Activated T-cell treated with anti-CD3 and anti-CD28 coated beads, Interleukin-2, amount 50 U/mL, for 4 hours (primary cell): ENCODE data around the gene TMC3. TPM values are rescaled to one million over a fixed set of nuclear protein-coding genes. Genes with fewer than 3 reads are reported as not detected.

ENCODE experiments used
- ATAC-seq, 2 donors: fragments of 200-7000 bp; cut with Tn5 transposase; one replicate each; pipeline ENCODE4 v1.10.0; 2021
- DNase-seq: peaks from one replicate; pipeline ENCODE4 v3.0.0-alpha.2; 2020
- H3K27me3 Mint-ChIP-seq: one replicate; pipeline ENCODE4 v1.8.0; 2021; ENCODE audit warnings: low read depth, mixed read lengths
- H3K36me3 Mint-ChIP-seq: one replicate; pipeline ENCODE4 v1.8.0; 2022; ENCODE audit warnings: mixed read lengths; ENCODE audit not compliant: insufficient read depth
- H3K4me1 Mint-ChIP-seq: one replicate; pipeline ENCODE4 v1.8.0; 2021; ENCODE audit warnings: low read depth, mixed read lengths
- H3K4me3 Mint-ChIP-seq: one replicate; pipeline ENCODE4 v1.8.0; 2021; ENCODE audit warnings: mild to moderate bottlenecking, moderate library complexity, mixed read lengths
- H3K9me3 Mint-ChIP-seq: one replicate; pipeline ENCODE4 v1.8.0; 2021; ENCODE audit warnings: mixed read lengths
- total RNA-seq, 3 donors: library from RNA; stranded (reverse); gene quantifications; one replicate each; pipeline ENCODE4 v1.2.1, GENCODE V29; 2021

TMC3 gene
- total RNA-seq, 3 donors from 2014 or later = not detected

DNA sequence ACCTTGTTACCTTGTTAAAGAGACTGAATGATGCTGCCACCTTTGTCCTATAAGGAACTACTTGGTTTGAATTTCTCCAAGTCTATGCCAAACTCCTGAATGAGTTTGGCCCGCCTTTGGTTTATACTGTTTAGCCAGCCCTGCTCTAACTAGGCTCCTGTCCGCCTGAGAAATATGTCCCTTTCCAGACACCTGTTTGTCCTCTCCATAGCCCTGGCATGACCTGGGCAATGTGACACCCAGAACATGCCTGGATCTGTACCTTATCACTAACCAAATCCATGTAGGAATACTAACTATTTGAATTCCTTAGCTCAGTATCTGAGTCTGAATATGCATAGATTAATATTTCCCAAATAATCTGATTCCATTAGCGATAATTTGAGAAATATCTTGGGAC lies 24.4 kb upstream of the TMC3 start:
- DNase-seq (no peak), ATAC-seq (no peak)
- Mint-ChIP-seq H3K4me3 (no peak overlapping the region), H3K4me1 (peaks cover 4% of the 10 kb centered on the region), H3K9me3 (no peaks in the 10 kb centered on the region), H3K36me3 (no peaks in the 10 kb centered on the region), H3K27me3 (no peaks in the 10 kb centered on the region)

DNA sequence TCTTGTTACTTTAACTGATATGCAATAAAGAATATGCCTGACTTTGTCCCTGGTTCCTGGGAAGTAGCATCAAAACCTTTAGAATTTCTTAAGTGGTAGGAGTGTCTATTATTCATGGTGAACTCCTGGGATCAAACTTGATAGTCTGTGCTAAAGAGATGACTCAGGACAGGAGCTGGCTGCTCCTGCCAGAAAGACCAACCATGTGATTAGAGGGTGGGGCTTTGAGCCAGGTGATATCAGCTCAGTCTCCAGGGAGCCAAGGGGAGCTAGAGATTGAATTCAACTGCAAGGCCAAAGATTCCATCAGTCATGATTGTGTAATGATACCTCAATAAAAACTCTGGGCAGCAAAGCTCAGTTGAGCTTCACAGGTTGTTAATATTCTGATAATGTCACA lies 20.6 kb upstream of the TMC3 start:
- Mint-ChIP-seq H3K4me1 (no peaks in the 10 kb centered on the region), H3K4me3 (no peak overlapping the region), H3K27me3 (no peaks in the 10 kb centered on the region), H3K9me3 (no peaks in the 10 kb centered on the region), H3K36me3 (no peaks in the 10 kb centered on the region)
- DNase-seq (no peak), ATAC-seq (no peak)

- ATAC-seq (no peak), DNase-seq (no peak)
Measured at GRCh38 chr15:81391657-81392056, 17.6 kb upstream of the TMC3 start.

DNA sequence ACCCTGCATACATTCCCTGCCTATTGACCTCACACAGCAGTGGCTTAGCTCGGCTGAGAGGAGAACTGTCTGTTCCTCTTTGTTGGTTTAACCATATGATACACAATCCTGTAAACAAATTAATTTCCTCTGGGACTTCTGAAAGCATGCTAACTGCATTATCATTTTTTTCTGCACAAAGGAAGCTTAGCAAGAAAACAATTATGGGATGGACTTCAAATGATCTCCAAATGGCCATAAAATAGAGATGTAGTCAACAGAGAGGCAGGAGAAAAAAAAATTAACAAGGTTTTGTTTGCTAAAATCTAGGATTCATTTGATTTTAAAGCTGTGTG lies 14.4 kb upstream of the TMC3 start:
- DNase-seq (no peak), ATAC-seq (no peak)
- H3K4me1 Mint-ChIP-seq = peaks cover 3% of the 10 kb centered on the region
- peaks cover 2% of the 10 kb centered on the region for H3K27me3 Mint-ChIP-seq
- peaks cover 1% of the 10 kb centered on the region for H3K36me3 Mint-ChIP-seq
- no peak overlapping the region for H3K4me3 Mint-ChIP-seq
- no peaks in the 10 kb centered on the region for H3K9me3 Mint-ChIP-seq

More at GRCh38 chr15:81391657-81392056, 17.6 kb upstream of the TMC3 start:
- Mint-ChIP-seq H3K27me3 (no peaks in the 10 kb centered on the region), H3K4me1 (no peaks in the 10 kb centered on the region), H3K4me3 (no peak overlapping the region), H3K9me3 (no peaks in the 10 kb centered on the region), H3K36me3 (no peaks in the 10 kb centered on the region)

DNA sequence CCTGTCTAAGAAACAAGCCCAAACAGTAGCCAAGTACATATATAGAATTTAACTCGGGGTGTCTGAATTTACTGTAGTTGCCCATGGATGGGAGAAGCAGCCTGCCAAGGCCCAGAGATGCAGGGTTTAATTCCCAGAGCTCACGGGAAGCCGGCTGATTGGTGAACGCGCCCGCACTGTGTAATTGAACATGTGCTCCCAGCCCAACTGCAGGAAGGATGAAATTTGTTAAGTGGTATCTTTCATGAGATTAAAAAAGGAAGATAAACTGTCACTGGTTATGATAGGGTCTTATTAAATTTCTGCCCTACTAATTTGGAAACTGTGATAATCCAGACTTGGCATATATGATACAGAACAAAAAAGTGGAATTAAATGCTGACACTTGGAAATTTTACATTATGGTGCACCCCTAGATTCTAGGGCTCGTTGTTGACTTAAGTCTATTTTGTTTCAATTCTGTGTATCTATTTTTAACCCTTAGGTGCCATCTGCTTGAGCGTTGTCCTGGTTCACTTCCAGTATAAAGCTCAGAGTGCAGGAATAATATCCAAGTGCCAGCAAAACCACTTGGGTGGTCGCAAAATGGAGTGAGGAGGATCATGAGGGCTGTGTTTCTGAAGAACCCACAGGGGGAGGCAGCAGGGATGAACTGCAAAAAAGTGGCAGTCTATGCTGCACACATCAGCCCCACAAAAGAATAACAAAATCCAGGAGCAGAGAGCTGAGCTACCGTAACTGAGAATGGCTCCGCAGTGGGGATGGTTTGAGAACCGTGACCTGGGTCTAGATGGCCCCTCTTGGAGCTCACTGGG lies 13.8 kb upstream of the TMC3 start:
- DNase-seq (no peak), ATAC-seq (no peak)
- H3K4me3 Mint-ChIP-seq = no peak overlapping the region
- H3K9me3 Mint-ChIP-seq = no peaks in the 10 kb centered on the region
- peaks cover 1% of the 10 kb centered on the region for H3K36me3 Mint-ChIP-seq
- peaks cover 3% of the 10 kb centered on the region for H3K4me1 Mint-ChIP-seq
- peaks cover 2% of the 10 kb centered on the region for H3K27me3 Mint-ChIP-seq

GRCh38 chr15:81386947-81387346 lies 12.9 kb upstream of the TMC3 start:
- Mint-ChIP-seq H3K36me3 (peaks cover 1% of the 10 kb centered on the region), H3K4me3 (no peak overlapping the region), H3K27me3 (peaks cover 2% of the 10 kb centered on the region), H3K4me1 (peaks cover 3% of the 10 kb centered on the region), H3K9me3 (no peaks in the 10 kb centered on the region)
- DNase-seq = no peak
- no peak for ATAC-seq

DNA sequence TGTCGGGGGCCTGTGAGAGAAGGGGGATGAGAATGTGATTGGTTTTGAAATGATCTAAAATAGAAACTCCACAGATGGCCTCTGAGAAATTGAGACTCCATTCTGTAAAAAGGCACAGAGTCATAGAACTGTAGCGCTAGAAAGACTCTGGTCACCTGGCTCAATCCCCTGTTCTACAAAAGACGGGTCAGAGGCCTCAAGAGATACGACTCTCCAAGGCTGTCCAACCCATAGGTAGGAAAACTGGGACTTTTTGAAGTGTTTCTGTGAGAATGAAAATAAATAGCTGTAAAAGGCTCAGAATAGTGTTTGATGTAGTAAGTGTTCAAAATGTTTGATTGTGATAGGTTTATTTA lies 11.7 kb upstream of the TMC3 start:
- ATAC-seq (no peak), DNase-seq (no peak)
- Mint-ChIP-seq H3K36me3 (peaks cover 1% of the 10 kb centered on the region), H3K27me3 (peaks cover 2% of the 10 kb centered on the region), H3K4me1 (peaks cover 3% of the 10 kb centered on the region), H3K4me3 (no peak overlapping the region), H3K9me3 (no peaks in the 10 kb centered on the region)

DNA sequence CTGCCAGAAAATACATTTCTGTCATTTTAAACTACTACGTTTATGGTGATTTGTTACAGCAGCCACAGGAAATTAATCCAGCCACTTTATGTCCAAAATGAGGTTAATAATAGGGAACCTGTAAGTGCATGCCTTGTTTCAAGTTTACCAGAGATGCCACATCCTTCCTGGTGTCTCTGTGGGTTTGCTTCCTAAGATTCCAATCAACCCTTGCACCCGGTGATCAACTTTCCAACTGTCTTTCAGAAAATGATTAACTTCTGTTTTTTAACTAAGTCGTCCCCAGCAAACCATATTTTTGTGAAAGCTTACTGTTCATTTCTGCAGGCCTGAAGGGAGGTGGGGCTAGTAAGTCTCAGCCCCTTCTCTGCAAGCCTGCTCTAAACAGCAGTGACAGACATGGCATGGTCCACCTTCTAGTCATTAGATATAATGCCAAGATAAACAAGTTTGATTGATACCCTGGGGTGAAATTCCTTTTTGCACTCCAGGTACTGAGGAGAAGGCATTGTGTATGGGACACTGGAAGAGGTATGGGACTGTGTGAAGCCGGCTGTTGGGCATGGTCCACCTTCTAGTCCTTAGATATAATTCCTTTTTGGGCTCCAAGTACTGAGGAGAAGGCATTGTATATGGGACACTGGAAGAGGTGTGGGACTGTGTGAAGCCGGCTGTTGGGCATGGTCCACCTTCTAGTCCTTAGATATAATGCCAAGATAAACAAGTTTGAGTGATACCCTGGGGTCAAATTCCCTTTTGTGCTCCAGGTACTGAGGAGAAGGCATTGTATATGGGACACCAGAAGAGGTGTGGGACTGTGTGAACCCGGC lies 11.1 kb upstream of the TMC3 start:
- H3K9me3 Mint-ChIP-seq = no peaks in the 10 kb centered on the region
- peaks cover 3% of the 10 kb centered on the region for H3K4me1 Mint-ChIP-seq
- no peak overlapping the region for H3K4me3 Mint-ChIP-seq
- H3K36me3 Mint-ChIP-seq = peaks cover 1% of the 10 kb centered on the region
- no peak for DNase-seq
- ATAC-seq = no peak
- H3K27me3 Mint-ChIP-seq = peaks cover 2% of the 10 kb centered on the region

DNA sequence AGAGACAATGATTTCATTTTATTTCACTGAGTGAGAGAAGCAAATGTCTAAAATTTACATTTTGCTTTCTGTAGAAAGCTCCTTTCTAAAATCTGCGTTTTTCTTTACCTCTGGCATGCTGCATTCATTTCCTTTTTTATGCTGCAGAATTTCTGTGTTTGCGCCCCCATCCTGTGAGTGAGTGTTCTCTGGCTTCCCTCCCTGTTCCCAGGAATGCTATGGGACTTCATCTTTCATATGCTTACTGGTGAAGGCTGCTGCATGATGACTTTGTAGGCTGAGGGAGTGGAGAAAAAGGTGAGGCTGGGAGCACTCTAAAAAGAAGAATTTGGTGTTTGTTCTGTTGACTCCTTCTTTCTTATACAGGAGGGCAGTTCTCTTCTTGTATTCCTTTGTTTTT lies 7.7 kb upstream of the TMC3 start:
- Mint-ChIP-seq H3K4me1 (peaks cover 3% of the 10 kb centered on the region), H3K27me3 (peaks cover 2% of the 10 kb centered on the region), H3K4me3 (no peak overlapping the region), H3K36me3 (peaks cover 1% of the 10 kb centered on the region), H3K9me3 (no peaks in the 10 kb centered on the region)
- DNase-seq = no peak
- no peak for ATAC-seq

- no peak for DNase-seq
- Mint-ChIP-seq H3K4me1 (peaks cover 3% of the 10 kb centered on the region), H3K27me3 (no peaks in the 10 kb centered on the region), H3K36me3 (no peaks in the 10 kb centered on the region), H3K4me3 (no peak overlapping the region), H3K9me3 (no peaks in the 10 kb centered on the region)
- ATAC-seq = no peak
Measured at GRCh38 chr15:81380668-81381067, 6.7 kb upstream of the TMC3 start.

GRCh38 chr15:81380203-81380602 lies 6.2 kb upstream of the TMC3 start:
- Mint-ChIP-seq H3K36me3 (no peaks in the 10 kb centered on the region), H3K4me1 (peaks cover 3% of the 10 kb centered on the region), H3K9me3 (no peaks in the 10 kb centered on the region), H3K27me3 (no peaks in the 10 kb centered on the region), H3K4me3 (no peak overlapping the region)
- DNase-seq (no peak), ATAC-seq (no peak)

- H3K36me3 Mint-ChIP-seq = no peaks in the 10 kb centered on the region
- no peak overlapping the region for H3K4me3 Mint-ChIP-seq
- H3K9me3 Mint-ChIP-seq = no peaks in the 10 kb centered on the region
- no peaks in the 10 kb centered on the region for H3K27me3 Mint-ChIP-seq
- H3K4me1 Mint-ChIP-seq = no peaks in the 10 kb centered on the region
- DNase-seq = no peak
- ATAC-seq = no peak
Measured at GRCh38 chr15:81379269-81379668, 5.3 kb upstream of the TMC3 start.

- no peaks in the 10 kb centered on the region for H3K9me3 Mint-ChIP-seq
- H3K4me1 Mint-ChIP-seq = no peaks in the 10 kb centered on the region
- no peak overlapping the region for H3K4me3 Mint-ChIP-seq
- H3K27me3 Mint-ChIP-seq = no peaks in the 10 kb centered on the region
- ATAC-seq = no peak
- no peaks in the 10 kb centered on the region for H3K36me3 Mint-ChIP-seq
- DNase-seq = no peak
Measured at GRCh38 chr15:81378443-81378842, 4.4 kb upstream of the TMC3 start.

- H3K9me3 Mint-ChIP-seq = no peaks in the 10 kb centered on the region
- no peaks in the 10 kb centered on the region for H3K36me3 Mint-ChIP-seq
- H3K4me1 Mint-ChIP-seq = no peaks in the 10 kb centered on the region
- ATAC-seq (no peak), DNase-seq (no peak)
- H3K27me3 Mint-ChIP-seq = no peaks in the 10 kb centered on the region
- H3K4me3 Mint-ChIP-seq = no peak overlapping the region
Measured at GRCh38 chr15:81377871-81378270, 3.9 kb upstream of the TMC3 start.

DNA sequence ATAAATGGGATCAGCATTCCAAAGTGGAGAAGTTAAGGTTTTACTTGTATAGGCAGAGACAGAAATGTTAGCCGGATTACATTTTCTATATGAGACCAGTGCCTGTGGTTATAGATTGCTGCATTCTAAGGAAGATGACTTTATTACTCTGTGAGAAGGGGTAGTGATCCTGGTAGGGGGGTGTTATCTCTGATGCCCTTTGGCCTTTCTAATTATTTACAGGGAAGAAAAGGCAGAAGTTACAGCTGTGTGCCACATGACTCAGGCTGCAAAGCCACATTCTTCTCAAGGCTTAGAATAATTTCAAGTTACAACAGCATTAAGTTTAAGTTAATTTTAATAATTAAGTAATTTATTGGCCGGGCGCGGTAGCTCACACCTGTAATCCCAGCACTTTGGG lies 2.2 kb upstream of the TMC3 start:
- ATAC-seq (no peak), DNase-seq (no peak)
- Mint-ChIP-seq H3K27me3 (no peaks in the 10 kb centered on the region), H3K4me1 (no peaks in the 10 kb centered on the region), H3K4me3 (no peak overlapping the region), H3K36me3 (no peaks in the 10 kb centered on the region), H3K9me3 (no peaks in the 10 kb centered on the region)
